ENCODE results near the gene WRNIP1. TPM values are rescaled to one million over a fixed set of nuclear protein-coding genes. Genes with fewer than 3 reads are reported as not detected.

The WRNIP1 gene
- total and polyA plus RNA-seq, 2 of the 13 experiments (the other 11 are each of a cell fraction or from before 2014, with no cell fraction given) = 77.7 to 90.3 TPM

DNA sequence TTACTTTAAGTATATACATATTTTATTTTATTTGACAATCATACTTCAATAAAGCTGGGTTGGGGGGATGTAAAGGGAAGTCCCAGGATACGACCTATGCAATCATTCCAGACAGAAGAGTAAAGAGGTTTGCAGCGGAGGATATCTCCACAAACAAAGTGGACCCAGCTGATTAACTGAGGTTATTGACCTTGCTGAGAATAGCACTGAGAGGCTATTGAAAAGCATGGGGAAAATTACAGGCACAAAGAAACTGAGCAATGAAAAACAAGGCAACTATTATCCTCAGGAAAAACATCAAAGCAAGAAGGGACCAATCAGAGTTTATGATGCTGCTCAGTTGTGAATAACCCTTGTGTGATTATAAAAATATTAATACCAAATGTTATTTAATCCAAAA, 43.8 kb downstream of the WRNIP1 start (continued):
- TF ChIP-seq, protein P1, sequence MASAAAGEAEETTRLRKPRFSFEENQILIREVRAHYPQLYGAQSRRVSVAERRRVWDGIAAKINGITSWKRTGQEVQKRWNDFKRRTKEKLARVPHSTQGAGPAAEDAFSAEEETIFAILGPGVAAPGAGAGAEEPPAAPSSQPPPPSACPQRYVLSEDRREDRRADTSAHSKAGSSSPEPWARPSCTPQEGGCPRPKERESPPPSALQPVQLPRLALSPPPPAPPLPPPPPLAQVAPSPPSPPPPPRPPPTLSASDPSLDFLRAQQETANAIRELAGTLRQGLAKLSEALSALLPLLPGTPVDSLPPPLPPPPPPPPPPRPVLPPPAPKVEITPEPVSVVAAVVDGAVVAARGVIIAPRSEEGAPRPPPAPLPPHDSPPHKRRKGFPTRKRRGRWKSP (CRISPR knock-in tag; IDR thresholded peaks at IDR 0.05) = no peak
- TF ChIP-seq, protein P2, sequence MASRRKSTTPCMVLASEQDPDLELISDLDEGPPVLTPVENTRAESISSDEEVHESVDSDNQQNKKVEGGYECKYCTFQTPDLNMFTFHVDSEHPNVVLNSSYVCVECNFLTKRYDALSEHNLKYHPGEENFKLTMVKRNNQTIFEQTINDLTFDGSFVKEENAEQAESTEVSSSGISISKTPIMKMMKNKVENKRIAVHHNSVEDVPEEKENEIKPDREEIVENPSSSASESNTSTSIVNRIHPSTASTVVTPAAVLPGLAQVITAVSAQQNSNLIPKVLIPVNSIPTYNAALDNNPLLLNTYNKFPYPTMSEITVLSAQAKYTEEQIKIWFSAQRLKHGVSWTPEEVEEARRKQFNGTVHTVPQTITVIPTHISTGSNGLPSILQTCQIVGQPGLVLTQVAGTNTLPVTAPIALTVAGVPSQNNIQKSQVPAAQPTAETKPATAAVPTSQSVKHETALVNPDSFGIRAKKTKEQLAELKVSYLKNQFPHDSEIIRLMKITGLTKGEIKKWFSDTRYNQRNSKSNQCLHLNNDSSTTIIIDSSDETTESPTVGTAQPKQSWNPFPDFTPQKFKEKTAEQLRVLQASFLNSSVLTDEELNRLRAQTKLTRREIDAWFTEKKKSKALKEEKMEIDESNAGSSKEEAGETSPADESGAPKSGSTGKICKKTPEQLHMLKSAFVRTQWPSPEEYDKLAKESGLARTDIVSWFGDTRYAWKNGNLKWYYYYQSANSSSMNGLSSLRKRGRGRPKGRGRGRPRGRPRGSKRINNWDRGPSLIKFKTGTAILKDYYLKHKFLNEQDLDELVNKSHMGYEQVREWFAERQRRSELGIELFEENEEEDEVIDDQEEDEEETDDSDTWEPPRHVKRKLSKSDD (CRISPR knock-in tag; IDR thresholded peaks at IDR 0.05; ENCODE audit: low read depth) = no peak
- TF ChIP-seq SIX1 (CRISPR knock-in tag; IDR thresholded peaks at IDR 0.05; ENCODE audit: borderline replicate concordance) (no peak), CCAR2 (optimal IDR thresholded peaks at IDR 0.05; ENCODE audit: low read depth, low read length) (no peak), SOX6 (IDR thresholded peaks at IDR 0.05) (no peak), SOX6 (CRISPR knock-in tag; IDR thresholded peaks at IDR 0.05) (peak; percentile 85), REXO4 (CRISPR knock-in tag; IDR thresholded peaks at IDR 0.05; ENCODE audit: borderline replicate concordance) (no peak), ZSCAN25 (CRISPR knock-in tag; IDR thresholded peaks at IDR 0.05) (no peak), TRIM24 (CRISPR knock-in tag; IDR thresholded peaks at IDR 0.05) (no peak), ZNF12 (CRISPR knock-in tag; IDR thresholded peaks at IDR 0.05) (no peak), TAF15 (IDR thresholded peaks at IDR 0.05; ENCODE audit: low read depth, low read length, poor library complexity, severe bottlenecking) (no peak), KMT2A (CRISPR knock-in tag; IDR thresholded peaks at IDR 0.05) (no peak), BRD4 (CRISPR knock-in tag; IDR thresholded peaks at IDR 0.05) (no peak), SALL1 (CRISPR knock-in tag; IDR thresholded peaks at IDR 0.05) (no peak; the same call in 1 of the 2 replicates), PHF8 (CRISPR knock-in tag; IDR thresholded peaks at IDR 0.05) (no peak), NR2C2 (CRISPR knock-in tag; IDR thresholded peaks at IDR 0.05; ENCODE audit: borderline replicate concordance) (no peak), KAT8 (CRISPR knock-in tag; IDR thresholded peaks at IDR 0.05) (peak; percentile 56; the same call in 1 of the 2 replicates), ZSCAN31 (CRISPR knock-in tag; IDR thresholded peaks at IDR 0.05; ENCODE audit: low read depth) (no peak), NFIB (CRISPR knock-in tag; IDR thresholded peaks at IDR 0.05; ENCODE audit: borderline replicate concordance) (no peak), ZBTB1 (CRISPR knock-in tag; IDR thresholded peaks at IDR 0.05; ENCODE audit: borderline replicate concordance) (no peak), ZNF850 (CRISPR knock-in tag; conservative IDR thresholded peaks at IDR 0.05) (no peak)
- TF ChIP-seq, protein P3, sequence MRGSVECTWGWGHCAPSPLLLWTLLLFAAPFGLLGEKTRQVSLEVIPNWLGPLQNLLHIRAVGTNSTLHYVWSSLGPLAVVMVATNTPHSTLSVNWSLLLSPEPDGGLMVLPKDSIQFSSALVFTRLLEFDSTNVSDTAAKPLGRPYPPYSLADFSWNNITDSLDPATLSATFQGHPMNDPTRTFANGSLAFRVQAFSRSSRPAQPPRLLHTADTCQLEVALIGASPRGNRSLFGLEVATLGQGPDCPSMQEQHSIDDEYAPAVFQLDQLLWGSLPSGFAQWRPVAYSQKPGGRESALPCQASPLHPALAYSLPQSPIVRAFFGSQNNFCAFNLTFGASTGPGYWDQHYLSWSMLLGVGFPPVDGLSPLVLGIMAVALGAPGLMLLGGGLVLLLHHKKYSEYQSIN (CRISPR knock-in tag; IDR thresholded peaks at IDR 0.05; ENCODE audit: borderline replicate concordance) = no peak
- TF ChIP-seq, protein P4, sequence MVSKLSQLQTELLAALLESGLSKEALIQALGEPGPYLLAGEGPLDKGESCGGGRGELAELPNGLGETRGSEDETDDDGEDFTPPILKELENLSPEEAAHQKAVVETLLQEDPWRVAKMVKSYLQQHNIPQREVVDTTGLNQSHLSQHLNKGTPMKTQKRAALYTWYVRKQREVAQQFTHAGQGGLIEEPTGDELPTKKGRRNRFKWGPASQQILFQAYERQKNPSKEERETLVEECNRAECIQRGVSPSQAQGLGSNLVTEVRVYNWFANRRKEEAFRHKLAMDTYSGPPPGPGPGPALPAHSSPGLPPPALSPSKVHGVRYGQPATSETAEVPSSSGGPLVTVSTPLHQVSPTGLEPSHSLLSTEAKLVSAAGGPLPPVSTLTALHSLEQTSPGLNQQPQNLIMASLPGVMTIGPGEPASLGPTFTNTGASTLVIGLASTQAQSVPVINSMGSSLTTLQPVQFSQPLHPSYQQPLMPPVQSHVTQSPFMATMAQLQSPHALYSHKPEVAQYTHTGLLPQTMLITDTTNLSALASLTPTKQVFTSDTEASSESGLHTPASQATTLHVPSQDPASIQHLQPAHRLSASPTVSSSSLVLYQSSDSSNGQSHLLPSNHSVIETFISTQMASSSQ (IDR thresholded peaks at IDR 0.05; ENCODE audit: low read depth) = no peak
- TF ChIP-seq, protein P4 (CRISPR knock-in tag; IDR thresholded peaks at IDR 0.05; ENCODE audit: borderline replicate concordance) = peak; percentile 35; the same call in 1 of the 2 replicates

Data from HepG2 (cell line).